ENCODE results near the gene SMARCD1. TPM values are rescaled to one million over a fixed set of nuclear protein-coding genes. Genes with fewer than 3 reads are reported as not detected.

Gene SMARCD1
- 14.3 TPM for total RNA-seq
- long read RNA-seq, transcript SMARCD1-202 (13 exons, 3,658 nt) = major isoform, 14 of 18 reads
- long read RNA-seq, partial matches to known transcripts = 1 of 18 reads
- long read RNA-seq, other reads (novel, unspliced or antisense) = 2 of 18 reads

GRCh38 chr12:50084775-50085614 is at the start of gene SMARCD1:
Gene SMARCD1, plus strand, starts transcription at chr12:50085342. Its CDS starts 28 bp downstream, at chr12:50085370.
- intact Hi-C loops (cut with DNase I) = loop anchor here (5.0 kb wide), 1 partner anchor 82 kb away; the partner anchor contains the start of gene CERS5
- peak; percentile 96 for DNase-seq
- ATAC-seq (ENCODE audit: poor library complexity) = peak; percentile 96

GRCh38 chr12:50038336-50038735 is 46.8 kb upstream of the SMARCD1 start:
- intact Hi-C loops (cut with DNase I) = no loop called here
- DNase-seq = no peak
- no peak for ATAC-seq (ENCODE audit: poor library complexity)

GRCh38 chr12:50039151-50039835 is 45.8 kb upstream of the SMARCD1 start:
- DNase-seq (peak; percentile 94), ATAC-seq (ENCODE audit: poor library complexity) (peak; percentile 93)
- intact Hi-C loops (cut with DNase I) = no loop called here

- intact Hi-C loops (cut with DNase I) = no loop called here
- DNase-seq (no peak), ATAC-seq (ENCODE audit: poor library complexity) (no peak)
These were observed 44.5 kb upstream of the SMARCD1 start for GRCh38 chr12:50040657-50041056.

- DNase-seq (no peak), ATAC-seq (ENCODE audit: poor library complexity) (no peak)
- intact Hi-C loops (cut with DNase I) = no loop called here
These were observed 43.9 kb upstream of the SMARCD1 start for GRCh38 chr12:50041062-50041860.

- DNase-seq = no peak
- intact Hi-C loops (cut with DNase I) = no loop called here
These were observed 43.2 kb upstream of the SMARCD1 start for GRCh38 chr12:50041962-50042361.

GRCh38 chr12:50042693-50043092 is 42.4 kb upstream of the SMARCD1 start:
- no peak for DNase-seq
- ATAC-seq (ENCODE audit: poor library complexity) = no peak

More at GRCh38 chr12:50041962-50042361, 43.2 kb upstream of the SMARCD1 start:
- ATAC-seq (ENCODE audit: poor library complexity) = no peak

GRCh38 chr12:50043308-50043707 is 41.8 kb upstream of the SMARCD1 start:
- ATAC-seq (ENCODE audit: poor library complexity) = no peak

More at GRCh38 chr12:50042693-50043092, 42.4 kb upstream of the SMARCD1 start:
- intact Hi-C loops (cut with DNase I) = no loop called here

GRCh38 chr12:50043854-50044253 is 41.3 kb upstream of the SMARCD1 start:
- no peak for DNase-seq
- intact Hi-C loops (cut with DNase I) = no loop called here
- ATAC-seq (ENCODE audit: poor library complexity) = no peak

More at GRCh38 chr12:50043308-50043707, 41.8 kb upstream of the SMARCD1 start:
- intact Hi-C loops (cut with DNase I) = no loop called here
- no peak for DNase-seq

GRCh38 chr12:50047693-50048250 is 37.4 kb upstream of the SMARCD1 start:
- intact Hi-C loops (cut with DNase I) = no loop called here

GRCh38 chr12:50049254-50050118 is 35.7 kb upstream of the SMARCD1 start:
- intact Hi-C loops (cut with DNase I) = no loop called here
- DNase-seq (no peak), ATAC-seq (ENCODE audit: poor library complexity) (no peak)

More at GRCh38 chr12:50047693-50048250, 37.4 kb upstream of the SMARCD1 start:
- DNase-seq = no peak
- no peak for ATAC-seq (ENCODE audit: poor library complexity)

GRCh38 chr12:50050119-50050385 is 35.1 kb upstream of the SMARCD1 start:
- ATAC-seq (ENCODE audit: poor library complexity) = no peak
- no peak for DNase-seq
- intact Hi-C loops (cut with DNase I) = no loop called here

GRCh38 chr12:50050410-50051098 is 34.6 kb upstream of the SMARCD1 start:
- DNase-seq (peak; percentile 86), ATAC-seq (ENCODE audit: poor library complexity) (peak; percentile 88)
- intact Hi-C loops (cut with DNase I) = no loop called here

- ATAC-seq (ENCODE audit: poor library complexity) (peak; percentile 14), DNase-seq (no peak)
- intact Hi-C loops (cut with DNase I) = no loop called here
These were observed 33.9 kb upstream of the SMARCD1 start for GRCh38 chr12:50051101-50051806.

GRCh38 chr12:50052544-50052943 is 32.6 kb upstream of the SMARCD1 start:
- DNase-seq = no peak
- no peak for ATAC-seq (ENCODE audit: poor library complexity)
- intact Hi-C loops (cut with DNase I) = no loop called here

- DNase-seq = no peak
- intact Hi-C loops (cut with DNase I) = no loop called here
- ATAC-seq (ENCODE audit: poor library complexity) = no peak
These were observed 32.2 kb upstream of the SMARCD1 start for GRCh38 chr12:50052964-50053363.

GRCh38 chr12:50053583-50053982 is 31.6 kb upstream of the SMARCD1 start:
- ATAC-seq (ENCODE audit: poor library complexity) = no peak
- no peak for DNase-seq
- intact Hi-C loops (cut with DNase I) = no loop called here

Data from Right ventricle myocardium superior (tissue), 1 donor.